ENCODE measurements around the gene COPS8.

DNA sequence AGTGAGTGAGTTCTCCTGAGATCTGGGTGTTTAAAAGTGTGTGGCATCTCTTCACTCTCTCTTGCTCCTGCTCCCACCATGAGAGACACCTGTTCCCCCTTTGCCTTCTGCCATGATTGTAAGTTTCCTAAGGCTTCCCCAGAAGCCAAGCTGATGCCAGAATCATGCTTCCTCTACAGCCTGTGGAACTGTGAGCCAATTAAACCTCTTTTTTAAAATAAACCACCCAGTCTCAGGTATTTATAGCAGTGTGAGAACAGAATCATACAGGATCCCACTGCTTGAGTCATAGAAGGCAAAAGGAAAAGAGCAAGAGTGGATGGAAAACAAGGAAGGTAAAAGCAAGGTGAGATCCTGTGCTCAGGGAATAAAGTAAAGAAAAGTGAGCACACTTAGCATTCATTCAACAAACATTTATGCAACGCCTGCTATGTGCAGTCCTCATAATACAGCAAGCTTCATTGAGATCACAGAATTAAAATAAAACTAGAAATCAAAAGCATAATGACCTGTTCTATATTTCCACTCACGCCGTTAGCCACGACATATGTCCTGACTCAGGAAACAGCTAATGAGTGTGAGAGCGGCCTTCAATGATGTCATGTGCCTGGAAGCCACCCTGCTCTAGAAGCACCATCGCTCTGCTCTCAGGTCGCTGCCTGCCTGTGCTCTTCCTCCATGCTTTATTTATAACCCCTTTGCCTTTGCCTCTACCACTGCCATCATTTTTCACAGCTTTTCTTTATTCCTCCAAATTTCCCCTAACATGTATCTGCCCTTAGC lies 11.3 kb upstream of the COPS8 start:
- TF ChIP-seq, protein P1, sequence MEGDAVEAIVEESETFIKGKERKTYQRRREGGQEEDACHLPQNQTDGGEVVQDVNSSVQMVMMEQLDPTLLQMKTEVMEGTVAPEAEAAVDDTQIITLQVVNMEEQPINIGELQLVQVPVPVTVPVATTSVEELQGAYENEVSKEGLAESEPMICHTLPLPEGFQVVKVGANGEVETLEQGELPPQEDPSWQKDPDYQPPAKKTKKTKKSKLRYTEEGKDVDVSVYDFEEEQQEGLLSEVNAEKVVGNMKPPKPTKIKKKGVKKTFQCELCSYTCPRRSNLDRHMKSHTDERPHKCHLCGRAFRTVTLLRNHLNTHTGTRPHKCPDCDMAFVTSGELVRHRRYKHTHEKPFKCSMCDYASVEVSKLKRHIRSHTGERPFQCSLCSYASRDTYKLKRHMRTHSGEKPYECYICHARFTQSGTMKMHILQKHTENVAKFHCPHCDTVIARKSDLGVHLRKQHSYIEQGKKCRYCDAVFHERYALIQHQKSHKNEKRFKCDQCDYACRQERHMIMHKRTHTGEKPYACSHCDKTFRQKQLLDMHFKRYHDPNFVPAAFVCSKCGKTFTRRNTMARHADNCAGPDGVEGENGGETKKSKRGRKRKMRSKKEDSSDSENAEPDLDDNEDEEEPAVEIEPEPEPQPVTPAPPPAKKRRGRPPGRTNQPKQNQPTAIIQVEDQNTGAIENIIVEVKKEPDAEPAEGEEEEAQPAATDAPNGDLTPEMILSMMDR (IDR thresholded peaks at IDR 0.05; ENCODE audit: low read length) = no peak
- no peak for TF ChIP-seq EZH2 (IDR thresholded peaks at IDR 0.05; ENCODE audit: borderline replicate concordance, low read length)
